Measurements from ENCODE around the gene RAMP3. TPM values are rescaled to one million over a fixed set of nuclear protein-coding genes. Genes with fewer than 3 reads are reported as not detected.

RAMP3 gene
- total and polyA plus RNA-seq, 11 donors, result 19.2 to 107 (median 38.9) TPM

DNA sequence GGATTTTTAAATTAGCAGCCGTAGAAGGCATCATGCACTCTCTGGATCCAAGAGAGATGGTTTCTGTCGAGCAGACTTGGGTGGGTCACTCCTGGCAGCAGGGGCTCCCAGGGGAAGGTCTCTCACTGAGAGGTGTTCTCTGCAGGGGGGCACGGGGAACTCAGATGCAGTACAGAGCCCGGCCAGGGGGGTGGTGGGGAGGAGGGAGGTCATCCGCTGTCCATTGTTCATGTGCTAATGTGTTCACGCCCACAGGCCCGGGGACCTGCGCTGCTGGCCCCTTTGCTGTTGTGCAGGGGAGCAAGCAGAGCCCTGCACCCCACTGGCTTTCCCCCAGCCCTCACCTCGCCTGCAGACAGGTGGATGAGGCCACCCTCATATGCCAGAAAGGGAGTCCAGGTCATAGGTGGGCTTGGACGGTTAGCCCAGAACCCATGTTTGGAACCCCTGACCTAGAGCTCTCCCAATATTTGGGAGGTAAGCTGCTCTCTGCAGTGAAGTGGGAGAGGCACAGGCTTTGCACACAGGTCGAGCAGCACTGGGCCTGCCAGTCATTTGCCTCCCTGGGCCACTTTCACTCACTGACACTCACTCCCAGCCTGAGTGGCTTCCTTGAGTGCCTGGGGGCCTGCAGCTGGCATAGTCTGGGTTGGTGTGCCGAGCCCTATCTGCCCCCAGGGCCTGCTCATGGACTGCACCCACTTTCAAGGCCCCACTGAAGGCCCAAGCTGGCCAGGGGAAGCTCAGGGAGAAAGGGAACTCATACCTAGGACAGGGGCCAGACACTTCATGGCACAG is 33.5 kb upstream of the RAMP3 start:
- TF ChIP-seq, protein P1, sequence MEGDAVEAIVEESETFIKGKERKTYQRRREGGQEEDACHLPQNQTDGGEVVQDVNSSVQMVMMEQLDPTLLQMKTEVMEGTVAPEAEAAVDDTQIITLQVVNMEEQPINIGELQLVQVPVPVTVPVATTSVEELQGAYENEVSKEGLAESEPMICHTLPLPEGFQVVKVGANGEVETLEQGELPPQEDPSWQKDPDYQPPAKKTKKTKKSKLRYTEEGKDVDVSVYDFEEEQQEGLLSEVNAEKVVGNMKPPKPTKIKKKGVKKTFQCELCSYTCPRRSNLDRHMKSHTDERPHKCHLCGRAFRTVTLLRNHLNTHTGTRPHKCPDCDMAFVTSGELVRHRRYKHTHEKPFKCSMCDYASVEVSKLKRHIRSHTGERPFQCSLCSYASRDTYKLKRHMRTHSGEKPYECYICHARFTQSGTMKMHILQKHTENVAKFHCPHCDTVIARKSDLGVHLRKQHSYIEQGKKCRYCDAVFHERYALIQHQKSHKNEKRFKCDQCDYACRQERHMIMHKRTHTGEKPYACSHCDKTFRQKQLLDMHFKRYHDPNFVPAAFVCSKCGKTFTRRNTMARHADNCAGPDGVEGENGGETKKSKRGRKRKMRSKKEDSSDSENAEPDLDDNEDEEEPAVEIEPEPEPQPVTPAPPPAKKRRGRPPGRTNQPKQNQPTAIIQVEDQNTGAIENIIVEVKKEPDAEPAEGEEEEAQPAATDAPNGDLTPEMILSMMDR (IDR thresholded peaks at IDR 0.05), result no peak
- TF ChIP-seq POLR2A (IDR thresholded peaks at IDR 0.05), result no peak
- 65 to 78% (median 71%) methylated on average over 10 to 12 of the region's 12 CpGs for WGBS, 4 donors

DNA sequence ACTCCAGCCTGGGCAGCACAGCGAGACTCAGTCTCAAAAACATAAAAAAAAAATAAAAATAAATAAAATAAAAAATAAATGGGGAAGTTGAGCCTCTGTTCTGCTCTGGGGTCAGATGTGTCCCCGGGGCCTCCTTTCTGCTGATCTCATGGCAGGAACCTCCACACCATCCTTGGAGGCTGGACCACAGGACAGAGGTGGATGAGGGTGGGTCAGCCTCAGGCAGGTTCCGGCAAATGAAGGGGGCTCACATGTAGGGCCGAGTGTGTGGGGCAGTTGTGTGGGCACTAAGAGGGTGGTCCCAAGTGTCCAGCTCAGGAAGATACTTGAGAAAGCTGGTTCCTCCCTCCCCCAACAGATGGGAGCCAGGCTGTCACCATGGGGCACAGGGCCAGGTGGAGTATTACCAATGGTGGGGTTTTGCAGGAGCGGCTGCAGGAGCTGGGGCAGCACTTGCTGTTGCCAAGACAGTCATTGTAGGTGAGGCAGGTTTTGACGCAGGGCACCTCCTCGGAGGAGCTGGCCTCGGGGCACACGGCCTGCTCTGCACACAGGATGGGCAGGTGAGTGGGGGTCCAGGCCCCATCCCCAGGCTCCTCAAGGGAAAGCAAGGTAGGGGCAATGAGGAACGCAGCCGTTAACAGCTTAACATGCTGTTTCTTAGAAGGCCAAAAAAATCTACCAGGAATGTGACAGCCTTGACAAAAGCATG is 32.2 kb upstream of the RAMP3 start:
- ATAC-seq, result no peak
- intact Hi-C loops (cut with DNase I), result no loop called here
- no peaks in the 10 kb centered on the region for H3K4me1 ChIP-seq
- H3K36me3 ChIP-seq, result no peaks in the 10 kb centered on the region
- no peak overlapping the region for H3K27ac ChIP-seq
- H3K27me3 ChIP-seq, result no peaks in the 10 kb centered on the region
- H3K9me3 ChIP-seq, result no peaks in the 10 kb centered on the region
- DNase-seq, result no peak
- no peak overlapping the region for H3K4me3 ChIP-seq
- TF ChIP-seq, protein P1 (IDR thresholded peaks at IDR 0.05), result no peak
- TF ChIP-seq POLR2A (IDR thresholded peaks at IDR 0.05), result no peak
- 93 to 98% (median 95%) methylated on average over 10 to 11 of the region's 11 CpGs for WGBS, 4 donors

More for the DNA sequence above, 33.5 kb upstream of the RAMP3 start:
- intact Hi-C loops (cut with DNase I), result no loop called here
- DNase-seq (no peak), ATAC-seq (no peak)
- no peaks in the 10 kb centered on the region for H3K36me3 ChIP-seq
- H3K9me3 ChIP-seq, result no peaks in the 10 kb centered on the region
- no peaks in the 10 kb centered on the region for H3K27me3 ChIP-seq
- no peaks in the 10 kb centered on the region for H3K4me1 ChIP-seq
- H3K4me3 ChIP-seq, result no peak overlapping the region
- no peak overlapping the region for H3K27ac ChIP-seq

DNA sequence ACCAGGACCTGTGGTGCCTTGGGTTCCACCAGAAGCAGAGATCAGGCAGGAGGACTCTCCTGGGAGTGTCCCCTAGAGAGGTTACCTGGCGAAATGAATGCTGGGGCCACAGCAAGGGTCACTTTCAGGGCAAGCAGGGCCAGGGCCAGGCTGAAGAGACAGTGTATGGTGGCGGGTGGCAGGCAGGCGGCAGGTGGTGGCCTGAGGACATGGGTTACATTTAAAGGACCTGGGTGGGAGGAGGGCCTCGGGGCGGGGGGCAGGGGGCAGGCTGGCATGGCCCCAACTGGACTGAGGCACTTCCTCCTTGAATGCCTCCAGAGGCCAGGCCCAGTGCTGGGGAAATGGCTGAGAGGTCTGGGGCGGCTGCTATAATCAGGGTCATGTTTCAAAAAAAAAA is 31.4 kb upstream of the RAMP3 start:
- Histone ChIP-seq H3K4me3 (no peak overlapping the region), H3K4me1 (no peaks in the 10 kb centered on the region), H3K9me3 (no peaks in the 10 kb centered on the region), H3K27me3 (no peaks in the 10 kb centered on the region), H3K36me3 (no peaks in the 10 kb centered on the region), H3K27ac (no peak overlapping the region)
- WGBS, 4 donors, result 77 to 81% (median 78%) methylated on average over 6 of the region's 6 CpGs
- ATAC-seq (no peak), DNase-seq (no peak)
- intact Hi-C loops (cut with DNase I), result no loop called here
- no peak for TF ChIP-seq POLR2A (IDR thresholded peaks at IDR 0.05)
- TF ChIP-seq, protein P1 (IDR thresholded peaks at IDR 0.05), result no peak

DNA sequence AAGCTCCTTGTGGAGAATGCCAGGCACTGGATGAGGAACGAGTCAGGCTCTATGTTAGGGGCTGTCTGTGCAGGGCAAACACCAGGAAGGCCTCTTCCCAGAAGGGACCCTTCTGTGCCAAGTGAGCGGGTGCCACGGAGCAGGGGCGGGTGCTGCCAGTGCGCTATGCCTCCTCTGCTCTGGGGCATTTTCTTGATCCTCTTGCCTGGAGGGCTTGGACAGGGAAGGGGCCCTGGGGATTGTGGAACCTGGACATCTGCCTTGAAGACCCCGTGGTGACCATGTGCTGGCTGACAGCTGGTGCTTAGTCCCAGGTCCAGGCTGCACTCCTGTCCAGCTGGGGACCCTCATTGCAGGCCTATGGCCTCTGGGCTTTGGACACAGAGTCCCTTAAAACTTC is 30.7 kb upstream of the RAMP3 start:
- H3K27ac ChIP-seq, result no peak overlapping the region
- no peaks in the 10 kb centered on the region for H3K4me1 ChIP-seq
- TF ChIP-seq POLR2A (IDR thresholded peaks at IDR 0.05), result no peak
- TF ChIP-seq, protein P1 (IDR thresholded peaks at IDR 0.05), result no peak
- 83 to 88% (median 86%) methylated on average over 5 to 6 of the region's 6 CpGs for WGBS, 4 donors
- H3K27me3 ChIP-seq, result no peaks in the 10 kb centered on the region
- no peak overlapping the region for H3K4me3 ChIP-seq
- DNase-seq (no peak), ATAC-seq (no peak)
- no peaks in the 10 kb centered on the region for H3K36me3 ChIP-seq
- intact Hi-C loops (cut with DNase I), result no loop called here
- H3K9me3 ChIP-seq, result no peaks in the 10 kb centered on the region
